K562 (cell line): ENCODE measurements around the gene GMDS. TPM values are rescaled to one million over a fixed set of nuclear protein-coding genes. Genes with fewer than 3 reads are reported as not detected.

Source experiments
- ATAC-seq: fragments of 200-7000 bp; cut with Tn5 transposase; 3 replicates; pipeline ENCODE4 v1.9.1; 2020; ENCODE audit warnings: moderate library complexity
- BruUV-seq: library from RNA; stranded (reverse); fragments of 400-500 nt; replicated peaks from 2 replicates; lab custom pipeline; 2021; lab: Mats Ljungman, UMichigan
- CTCF ChIA-PET: fragments of 300-600 bp; formaldehyde crosslinking; extraction: SDS; loops from one replicate; lab custom pipeline; 2021; ENCODE audit warnings: low intra/inter-chr PET ratio; lab: Yijun Ruan, JAX
- POLR2A ChIA-PET: fragments of 300-600, 350-650 bp; sonication (Branson Sonifier 250); formaldehyde crosslinking; extraction: SDS; loops from one replicate; lab custom pipeline; 2021; ENCODE audit warnings: antibody characterized with exemption, inconsistent platforms; lab: Yijun Ruan, JAX
- DNase-seq, 4 experiments: peaks; one replicate each; pipeline versions ENCODE4 v3.0.0 to v3.0.0-alpha.2; 2011 to 2018; ENCODE audit warnings: low spot score in 3 of 4, mixed read lengths in 3 of 4; ENCODE audit errors: extremely low read depth in 1 of 4
- FAIRE-seq: peaks from 2 replicates; lab custom pipeline; 2011; peaks lifted over from hg19 to GRCh38; lab: Jason Lieb, UNC
- H2AFZ ChIP-seq: 2 replicates; pipeline ENCODE4 v1.6.0; 2011; ENCODE audit warnings: low read depth, low read length, control low read depth, inconsistent platforms
- H3K27ac ChIP-seq: fragments of 200-600 bp; 3 replicates; pipeline ENCODE4 v1.8.0; 2011; ENCODE audit warnings: low read depth, mild to moderate bottlenecking, control low read depth, inconsistent platforms, low read length, moderate library complexity, mixed read lengths; ENCODE audit errors: extremely low read depth
- H3K27me3 ChIP-seq, 2 experiments: fragments of 300-600 bp in 1 of 2; 2 replicates in 1 of 2; 3 replicates in 1 of 2; pipeline versions ENCODE4 v1.6.0 to v1.8.0; 2011; ENCODE audit warnings: inconsistent platforms in 2 of 2, low read length in 2 of 2, mild to moderate bottlenecking in 1 of 2, mixed read lengths in 1 of 2, moderate library complexity in 1 of 2; ENCODE audit not compliant: control insufficient read depth in 2 of 2, insufficient read depth in 2 of 2
- H3K36me3 ChIP-seq: fragments of 300-600 bp; 3 replicates; pipeline ENCODE4 v1.8.0; 2011; ENCODE audit warnings: mild to moderate bottlenecking, low read length, inconsistent platforms; ENCODE audit not compliant: control insufficient read depth, insufficient read depth
- H3K4me1 ChIP-seq, 2 experiments: fragments of 200-600 bp in 1 of 2; replicated peaks in 1 of 2; 2 replicates in 1 of 2; 3 replicates in 1 of 2; pipeline versions ENCODE4 v1.5.1 to v1.8.0; 2011; ENCODE audit warnings: inconsistent platforms in 2 of 2, low read length in 2 of 2, mild to moderate bottlenecking in 1 of 2, mixed read lengths in 1 of 2, moderate library complexity in 1 of 2; ENCODE audit not compliant: control insufficient read depth in 2 of 2, insufficient read depth in 2 of 2
- H3K4me2 ChIP-seq: 2 replicates; pipeline ENCODE4 v1.6.1; 2011; ENCODE audit warnings: low read length, control low read depth, inconsistent platforms, mixed read lengths; ENCODE audit not compliant: insufficient read depth
- H3K4me3 ChIP-seq: fragments of 200-600 bp; sonication (generic), shearing (Covaris generic); 2 replicates; pipeline ENCODE4 v1.5.1; 2016; ENCODE audit warnings: control low read depth, inconsistent platforms
- H3K79me2 ChIP-seq: fragments of 200-600 bp; 3 replicates; pipeline ENCODE4 v1.8.0; 2011; ENCODE audit warnings: low read length, inconsistent platforms; ENCODE audit not compliant: control insufficient read depth, insufficient read depth
- H3K9ac ChIP-seq, 2 experiments: 2 replicates each; pipeline versions ENCODE4 v1.6.0 to v1.6.1; 2011; ENCODE audit warnings: low read depth in 2 of 2, low read length in 2 of 2, control low read depth in 1 of 2, inconsistent platforms in 1 of 2, mild to moderate bottlenecking in 1 of 2, mixed read lengths in 1 of 2; ENCODE audit not compliant: insufficient read depth in 1 of 2
- H3K9me1 ChIP-seq: one replicate; pipeline ENCODE4 v1.6.0; 2011; ENCODE audit warnings: inconsistent platforms, mild to moderate bottlenecking, low read length, moderate library complexity; ENCODE audit not compliant: control insufficient read depth, insufficient read depth
- H3K9me3 ChIP-seq: replicated peaks from 2 replicates; pipeline ENCODE4 v1.5.1; 2011; ENCODE audit warnings: low read depth, low read length, inconsistent platforms; ENCODE audit not compliant: control insufficient read depth, insufficient read depth
- H4K20me1 ChIP-seq: replicated peaks from 2 replicates; pipeline ENCODE4 v1.6.1; 2011; ENCODE audit warnings: low read length, inconsistent platforms, mixed read lengths; ENCODE audit not compliant: control insufficient read depth, insufficient read depth
- BHLHE40 ChIP-seq: IDR thresholded peaks from 2 replicates; pipeline ENCODE4 v1.6.1; 2011; ENCODE audit warnings: low read length, improper control_type of control experiment
- C11orf30 ChIP-seq: fragments of 450-650 bp; IDR thresholded peaks from 2 replicates; pipeline ENCODE4 v1.6.1; 2016; ENCODE audit warnings: low read depth, mild to moderate bottlenecking
- DPF2 ChIP-seq: fragments of 450-650 bp; IDR thresholded peaks from 2 replicates; pipeline ENCODE4 v1.6.1; 2016
- E2F5 ChIP-seq: sonication (generic); formaldehyde crosslinking; IDR thresholded peaks from 2 replicates; pipeline ENCODE4 v1.8.0; 2022; ENCODE audit warnings: mild to moderate bottlenecking, missing genetic modification reagents
- IFI16 ChIP-seq: fragments of 250-450 bp; sonication (Bioruptor Pico); IDR thresholded peaks from 2 replicates; pipeline ENCODE4 v2.1.2; 2022; ENCODE audit warnings: mild to moderate bottlenecking, inconsistent platforms
- MAFF ChIP-seq: IDR thresholded peaks from 2 replicates; pipeline ENCODE4 v1.6.1; 2012; ENCODE audit warnings: low read length, improper control_type of control experiment
- MAFK ChIP-seq: IDR thresholded peaks from 2 replicates; pipeline ENCODE4 v1.6.1; 2011; ENCODE audit warnings: low read length, improper control_type of control experiment
- MCM2 ChIP-seq: fragments of 450-650 bp; IDR thresholded peaks from 2 replicates; pipeline ENCODE4 v1.6.1; 2017; ENCODE audit warnings: low read depth, mild to moderate bottlenecking
- NCOA1 ChIP-seq: fragments of 450-650 bp; IDR thresholded peaks from 2 replicates; pipeline ENCODE4 v1.6.1; 2016; ENCODE audit warnings: low read depth
- NFRKB ChIP-seq: fragments of 450-650 bp; IDR thresholded peaks from 2 replicates; pipeline ENCODE4 v1.6.1; 2016; ENCODE audit warnings: low read depth
- SNIP1 ChIP-seq: fragments of 450-650 bp; IDR thresholded peaks from 2 replicates; pipeline ENCODE4 v1.7.1; 2017; ENCODE audit warnings: low read depth, mild to moderate bottlenecking
- SUPT5H ChIP-seq: fragments of 450-650 bp; IDR thresholded peaks from 2 replicates; pipeline ENCODE4 v1.6.1; 2016
- TAF7 ChIP-seq: fragments of 450-650 bp; IDR thresholded peaks from 2 replicates; pipeline ENCODE4 v1.6.1; 2016; ENCODE audit warnings: missing genetic modification characterization, missing compliant biosample characterization
- ZKSCAN3 ChIP-seq: fragments of 250-450 bp; sonication (Bioruptor Pico); IDR thresholded peaks from 2 replicates; pipeline ENCODE4 v1.4.0; 2020
- ZNF316 ChIP-seq: fragments of 450-650 bp; IDR thresholded peaks from 2 replicates; pipeline ENCODE4 v1.6.1; 2016
- WGBS: fragments of 100-300 bp; shearing (Covaris generic); methylation state at CpG from one replicate; pipeline ENCODE4 v1.1.6; 2016; ENCODE audit warnings: low coverage, mixed read lengths; ENCODE audit not compliant: insufficient coverage; ENCODE audit errors: missing lambda C conversion rate; 5-methylcytosine and 5-hydroxymethylcytosine counted together
- in situ Hi-C: fragments of 300-500 bp; cut with MboI; formaldehyde crosslinking; loops from 4 replicates; pipeline ENCODE4 v1.15.0; 2018; ENCODE audit warnings: inconsistent platforms, mixed read lengths
- intact Hi-C: fragments of 100-400 bp; cut with micrococcal nuclease; formaldehyde crosslinking; loops from 2 replicates; pipeline ENCODE4 v1.14.2; 2022
- polyA plus RNA-seq, 8 experiments: library from polyadenylated mRNA; depleted of rRNA in 4 of 8; stranded (reverse) in 5 of 8; unstranded in 3 of 8; fragments of >200 nt; fragmentation: Nextera tagmentation in 2 of 8; fragmentation: Illumina TruSeq in 1 of 8; extraction: Ambion mirVana in 2 of 8; extraction: Trizol in 1 of 8; gene quantifications; 2 replicates each; pipeline versions ENCODE4 v1.2.1 to v1.2.3, GENCODE V29; 2011 to 2014; ENCODE audit warnings: inconsistent platforms in 1 of 8, missing spikeins in 1 of 8
- total RNA-seq, 7 experiments: library from RNA; depleted of rRNA in 6 of 7; stranded (reverse); fragments of >200 nt in 6 of 7; fragmentation: Illumina TruSeq in 2 of 7; extraction: Trizol in 2 of 7; gene quantifications; 2 replicates each; pipeline versions ENCODE4 v1.2.1 to v1.2.3, GENCODE V29; 2011 to 2021; ENCODE audit warnings: low replicate concordance in 1 of 7

The GMDS gene
- total and polyA plus RNA-seq, 9 of the 15 experiments (the other 6 are each of a cell fraction or from before 2014, with no cell fraction given): 0.48 to 31.8 (median 13.4) TPM

GRCh38 chr6:2118136-2118535, 127.3 kb downstream of the GMDS start (continued):
- no peak for TF ChIP-seq ZKSCAN3 (CRISPR knock-in tag)
- TF ChIP-seq SUPT5H: no peak
- no peak for TF ChIP-seq MCM2
- no peak for TF ChIP-seq C11orf30
- no peak for TF ChIP-seq NCOA1
- no peak for TF ChIP-seq BHLHE40
- no peak for TF ChIP-seq TAF7 (tag)
- no peak for TF ChIP-seq E2F5 (CRISPR knock-in tag)
- no peak for TF ChIP-seq IFI16 (CRISPR knock-in tag)

GRCh38 chr6:2117447-2117846, 128.0 kb downstream of the GMDS start:
- ChIA-PET CTCF (interaction anchor here (0.6 kb wide), 1 partner anchor 86 kb away, joined by 5 read pairs; no protein-coding TSS in a partner anchor), POLR2A (interaction anchor here (0.6 to 1.4 kb wide), 2 partner anchors 22 to 255 kb away, joined by 3 read pairs; no protein-coding TSS in a partner anchor)
- Histone ChIP-seq H3K4me3 (no peak overlapping the region), H3K4me2 (no peak overlapping the region), H3K36me3 (no peaks in the 10 kb centered on the region), H3K27me3 (peaks cover 3 to 8% of the 10 kb centered on the region in 2 experiments; a peak in 2 of 5 replicates), H3K9me3 (no peaks in the 10 kb centered on the region), H3K27ac (no peak overlapping the region), H3K9me1 (no peaks in the 10 kb centered on the region), H2AFZ (no peak overlapping the region), H3K79me2 (no peaks in the 10 kb centered on the region), H3K9ac (no peak overlapping the region), H3K4me1 (no peaks in the 10 kb centered on the region), H4K20me1 (no peaks in the 10 kb centered on the region; the same call in 1 of the 2 replicates)
- WGBS: 40% methylated on average over 7 of the region's 7 CpGs
- no peak for FAIRE-seq
- intact Hi-C loops: no loop called here
- BruUV-seq: no TSS peak
- in situ Hi-C loops: no loop called here
- DNase-seq: no peak
- no peak for ATAC-seq
- TF ChIP-seq MAFF (peak; percentile 43), ZNF316 (peak; percentile 83), MAFK (peak; percentile 23; the same call in 1 of the 2 replicates), NFRKB (no peak), SNIP1 (no peak), C11orf30 (peak; percentile 60), DPF2 (no peak)
